ENCODE measurements around the gene GAMT. TPM values are rescaled to one million over a fixed set of nuclear protein-coding genes. Genes with fewer than 3 reads are reported as not detected.

GAMT gene
- total and polyA plus RNA-seq, 2 donors (not counting 3 experiments of a cell fraction or from before 2014, with no cell fraction given): 22.1 to 36.9 TPM

DNA sequence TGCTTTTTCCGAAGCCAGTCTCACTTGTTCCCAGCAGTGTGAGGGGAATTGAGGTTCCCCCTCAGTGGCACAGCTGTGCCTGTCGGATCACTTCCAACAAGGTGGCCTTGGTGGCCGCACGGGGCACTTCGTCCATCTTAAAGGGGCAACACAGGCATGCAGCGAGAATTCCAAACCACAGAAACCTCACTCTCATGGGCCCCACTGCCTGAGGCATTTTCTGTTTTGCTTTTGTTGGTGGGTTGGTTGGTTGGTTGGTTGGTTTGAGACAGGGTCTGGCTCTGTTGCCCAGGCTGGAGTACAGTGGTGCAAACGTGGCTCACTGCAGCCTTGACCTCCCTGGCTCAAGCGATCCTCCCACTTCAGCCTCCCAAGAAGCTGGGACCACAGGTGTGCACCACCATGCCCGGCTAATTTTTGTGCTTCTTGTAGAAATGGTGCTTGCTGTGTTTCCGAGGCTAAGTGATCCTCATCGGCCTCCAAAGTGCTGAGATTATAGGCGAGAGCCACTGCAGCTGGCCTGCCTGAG, 21.3 kb downstream of the GAMT start:
- ChIA-PET POLR2A (no interaction called here), CTCF (interaction anchor here (3.4 kb wide), 1 partner anchor 100 kb away, joined by 13 read pairs; no protein-coding TSS in a partner anchor)
- H3K4me1 ChIP-seq (ENCODE audit: control insufficient read depth, extremely low read depth, insufficient read depth, low read length): peaks cover 7% of the 10 kb centered on the region
- peaks cover 0 to 3% of the 10 kb centered on the region in 2 experiments for H3K36me3 ChIP-seq (ENCODE audit: control insufficient read depth in 2 of 2, extremely low read depth in 1 of 2, insufficient read depth in 2 of 2, low read length in 2 of 2)
- DNase-seq (ENCODE audit: low read depth, low spot score) (no peak), FAIRE-seq (no peak)
- dilution Hi-C loops (cut with MboI; ENCODE audit: extremely low pct_ligation_motif_present, low sequenced_read_pairs) (no loop called here), intact Hi-C loops (cut with micrococcal nuclease) (loop anchor here (5.0 kb wide), 1 partner anchor 63 kb away; no protein-coding TSS in a partner anchor)
- H2AFZ ChIP-seq (ENCODE audit: low read depth, low read length): no peak overlapping the region
- no peaks in the 10 kb centered on the region for H3K27me3 ChIP-seq (ENCODE audit: control insufficient read depth in 2 of 2, insufficient read depth in 2 of 2, low read length in 2 of 2)
- H3K79me2 ChIP-seq (ENCODE audit: control insufficient read depth, insufficient read depth, low read length): peaks cover 10% of the 10 kb centered on the region
- H3K4me2 ChIP-seq (ENCODE audit: insufficient read depth, low read length): no peak overlapping the region
- no TSS peak for BruUV-seq (replicated peaks)
- no peaks in the 10 kb centered on the region for H4K20me1 ChIP-seq (replicated peaks; ENCODE audit: control insufficient read depth, extremely low read depth, insufficient read depth, low read length)
- no peaks in the 10 kb centered on the region for H3K9me1 ChIP-seq (replicated peaks; ENCODE audit: control insufficient read depth, extremely low read depth, insufficient read depth, low read length)
- no peak overlapping the region for H3K9ac ChIP-seq (replicated peaks; ENCODE audit: extremely low read depth, insufficient read depth, low read length)
- no peak overlapping the region for H3K4me3 ChIP-seq (replicated peaks in 1 of 3; ENCODE audit: insufficient read depth in 1 of 3, low read depth in 1 of 3, low read length in 3 of 3)
- TF ChIP-seq, protein P1, sequence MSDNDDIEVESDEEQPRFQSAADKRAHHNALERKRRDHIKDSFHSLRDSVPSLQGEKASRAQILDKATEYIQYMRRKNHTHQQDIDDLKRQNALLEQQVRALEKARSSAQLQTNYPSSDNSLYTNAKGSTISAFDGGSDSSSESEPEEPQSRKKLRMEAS (IDR thresholded peaks at IDR 0.05; ENCODE audit: insufficient read depth, insufficient read length): no peak
- TF ChIP-seq MYC (IDR thresholded peaks at IDR 0.05; ENCODE audit: low read depth, low read length) (no peak), JUN (IDR thresholded peaks at IDR 0.05; ENCODE audit: borderline replicate concordance, insufficient read depth, insufficient read length, low read depth) (no peak), FOS (IDR thresholded peaks at IDR 0.05; ENCODE audit: borderline replicate concordance, insufficient read depth, low read length) (no peak), POLR2A (IDR thresholded peaks at IDR 0.05; ENCODE audit: low read depth, low read length) (no peak)
- no peaks in the 10 kb centered on the region for H3K9me3 ChIP-seq (replicated peaks; ENCODE audit: control insufficient read depth, insufficient read depth, low read length)
- H3K27ac ChIP-seq (ENCODE audit: insufficient read depth, low read depth, low read length): no peak overlapping the region

DNA sequence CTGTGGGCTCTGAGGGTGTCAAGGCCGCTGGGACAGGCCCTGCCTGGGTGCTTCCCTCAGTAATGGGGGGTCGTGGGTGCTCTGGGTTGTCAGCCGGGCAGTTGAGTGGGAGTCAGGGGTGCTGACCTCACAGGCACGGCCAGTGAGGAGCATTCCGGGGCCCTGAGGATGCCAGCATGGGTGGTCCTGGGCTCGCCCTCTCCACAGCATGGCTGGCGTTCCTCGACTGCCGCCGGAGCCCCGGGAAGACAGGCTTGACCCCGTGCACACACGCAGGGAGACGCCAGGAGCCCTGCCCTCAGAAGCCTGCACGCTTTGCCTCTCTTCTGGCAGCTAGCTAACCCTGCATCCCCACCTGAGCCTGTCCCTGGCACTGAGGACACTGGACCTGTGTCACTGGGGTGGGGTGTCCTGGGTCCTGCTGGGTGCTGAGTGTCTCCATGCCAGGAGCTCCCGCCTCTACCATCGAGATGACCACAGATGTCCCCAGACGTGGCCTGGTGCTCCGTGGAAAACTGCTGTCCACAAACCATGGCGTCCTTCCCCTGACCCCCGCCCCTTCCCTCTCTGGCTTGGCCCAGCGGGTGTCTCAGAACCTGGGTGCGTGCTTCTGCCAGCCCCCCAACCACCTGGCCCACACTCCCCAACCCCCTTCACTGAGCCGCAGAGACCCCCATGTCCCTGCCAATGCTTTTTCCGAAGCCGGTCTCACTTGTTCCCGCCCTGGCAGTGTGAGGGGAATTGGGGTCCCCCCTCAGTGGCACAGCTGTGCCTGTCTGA, 22.0 kb downstream of the GAMT start:
- BruUV-seq (replicated peaks): no TSS peak
- H3K9ac ChIP-seq (replicated peaks; ENCODE audit: extremely low read depth, insufficient read depth, low read length): no peak overlapping the region
- TF ChIP-seq POLR2A (IDR thresholded peaks at IDR 0.05; ENCODE audit: low read depth, low read length): no peak
- TF ChIP-seq POLR2AphosphoS5 (IDR thresholded peaks at IDR 0.05; ENCODE audit: insufficient read depth, low read depth, low read length): no peak
- TF ChIP-seq JUN (IDR thresholded peaks at IDR 0.05; ENCODE audit: borderline replicate concordance, insufficient read depth, insufficient read length, low read depth): no peak
- H3K4me2 ChIP-seq (ENCODE audit: insufficient read depth, low read length): no peak overlapping the region
- intact Hi-C loops (cut with micrococcal nuclease) (no loop called here), dilution Hi-C loops (cut with MboI; ENCODE audit: extremely low pct_ligation_motif_present, low sequenced_read_pairs) (no loop called here)
- no peaks in the 10 kb centered on the region for H4K20me1 ChIP-seq (replicated peaks; ENCODE audit: control insufficient read depth, extremely low read depth, insufficient read depth, low read length)
- DNase-seq (ENCODE audit: low read depth, low spot score) (no peak), FAIRE-seq (no peak)
- H3K9me3 ChIP-seq (replicated peaks; ENCODE audit: control insufficient read depth, insufficient read depth, low read length): no peaks in the 10 kb centered on the region
- CTCF ChIA-PET: interaction anchor here (3.4 kb wide), 1 partner anchor 100 kb away, joined by 13 read pairs; no protein-coding TSS in a partner anchor
- POLR2A ChIA-PET: no interaction called here
- no peak overlapping the region for H2AFZ ChIP-seq (ENCODE audit: low read depth, low read length)
- no peak overlapping the region for H3K27ac ChIP-seq (ENCODE audit: insufficient read depth, low read depth, low read length)
- H3K27me3 ChIP-seq (ENCODE audit: control insufficient read depth in 2 of 2, insufficient read depth in 2 of 2, low read length in 2 of 2): no peaks in the 10 kb centered on the region
- H3K79me2 ChIP-seq (ENCODE audit: control insufficient read depth, insufficient read depth, low read length): peaks cover 4% of the 10 kb centered on the region
- no peak overlapping the region for H3K4me3 ChIP-seq (replicated peaks in 1 of 3; ENCODE audit: insufficient read depth in 1 of 3, low read depth in 1 of 3, low read length in 3 of 3)
- H3K4me1 ChIP-seq (ENCODE audit: control insufficient read depth, extremely low read depth, insufficient read depth, low read length): peaks cover 1% of the 10 kb centered on the region
- H3K9me1 ChIP-seq (replicated peaks; ENCODE audit: control insufficient read depth, extremely low read depth, insufficient read depth, low read length): no peaks in the 10 kb centered on the region
- peaks cover 0 to 6% of the 10 kb centered on the region in 2 experiments for H3K36me3 ChIP-seq (ENCODE audit: control insufficient read depth in 2 of 2, extremely low read depth in 1 of 2, insufficient read depth in 2 of 2, low read length in 2 of 2)
